Measurements from ENCODE around the gene SOX5.

- no peak for TF ChIP-seq CTCF (IDR thresholded peaks at IDR 0.05)
- no peak for TF ChIP-seq POLR2AphosphoS5 (IDR thresholded peaks at IDR 0.05)
- no peak for TF ChIP-seq POLR2A (IDR thresholded peaks at IDR 0.05)
Observed at GRCh38 chr12:23757541-23757962, 191.9 kb downstream of the SOX5 start.

All from sigmoid colon (tissue), 4 donors.